Right renal cortex interstitium (tissue), 3 donors: ENCODE results near the gene CALML6. TPM values are rescaled to one million over a fixed set of nuclear protein-coding genes. Genes with fewer than 3 reads are reported as not detected.
A peak's percentile ranks its signal among the peaks of the same experiment; 100 is the strongest.
"Not testable (repeated sequence)": the region's sequence is repeated elsewhere in the genome, so short reads cannot be mapped to it uniquely, and the experiment has no call there.

ENCODE experiments used
- DNase-seq, 3 donors: peaks; one replicate each; pipeline ENCODE4 v3.0.0-alpha.2; 2013; ENCODE audit warnings: low read depth in 3 of 3, low spot score in 2 of 3
- polyA plus RNA-seq, 3 donors: library from polyadenylated mRNA; unstranded; fragments of 120-200 nt; gene quantifications; one replicate each; pipeline ENCODE4 v1.2.1, GENCODE V29; 2013; ENCODE audit not compliant: insufficient read length in 3 of 3

The CALML6 gene
- under 1 TPM; 0.29 to 0.50 (median 0.44) TPM for polyA plus RNA-seq

GRCh38 chr1:1914971-1915692 lies at the start of gene CALML6:
Gene CALML6, plus strand, starts transcription at chr1:1915260. Its CDS starts 21 bp downstream, at chr1:1915281.
- no peak for DNase-seq

- no peak for DNase-seq
Observed at GRCh38 chr1:1867164-1867563, 47.9 kb upstream of the CALML6 start.

DNA sequence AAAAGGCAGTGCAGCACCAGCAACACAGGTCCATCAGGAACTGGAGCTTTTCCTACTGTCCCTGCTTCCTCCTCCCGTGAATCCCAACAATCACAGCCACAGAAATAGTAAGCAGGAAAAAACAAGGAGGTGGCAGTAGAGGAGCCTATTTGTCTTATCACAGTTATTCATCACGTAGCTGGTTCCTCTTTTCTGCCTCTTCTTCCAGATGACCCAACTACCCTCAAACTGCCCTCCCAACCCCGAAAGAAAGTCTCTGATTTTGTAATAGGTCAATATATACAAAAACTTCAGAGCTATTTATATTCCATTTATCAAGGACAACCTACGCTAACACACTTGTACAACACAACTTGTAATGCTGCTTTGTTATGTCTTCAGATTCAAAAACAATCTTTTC lies 45.6 kb upstream of the CALML6 start:
- no peak for DNase-seq

DNA sequence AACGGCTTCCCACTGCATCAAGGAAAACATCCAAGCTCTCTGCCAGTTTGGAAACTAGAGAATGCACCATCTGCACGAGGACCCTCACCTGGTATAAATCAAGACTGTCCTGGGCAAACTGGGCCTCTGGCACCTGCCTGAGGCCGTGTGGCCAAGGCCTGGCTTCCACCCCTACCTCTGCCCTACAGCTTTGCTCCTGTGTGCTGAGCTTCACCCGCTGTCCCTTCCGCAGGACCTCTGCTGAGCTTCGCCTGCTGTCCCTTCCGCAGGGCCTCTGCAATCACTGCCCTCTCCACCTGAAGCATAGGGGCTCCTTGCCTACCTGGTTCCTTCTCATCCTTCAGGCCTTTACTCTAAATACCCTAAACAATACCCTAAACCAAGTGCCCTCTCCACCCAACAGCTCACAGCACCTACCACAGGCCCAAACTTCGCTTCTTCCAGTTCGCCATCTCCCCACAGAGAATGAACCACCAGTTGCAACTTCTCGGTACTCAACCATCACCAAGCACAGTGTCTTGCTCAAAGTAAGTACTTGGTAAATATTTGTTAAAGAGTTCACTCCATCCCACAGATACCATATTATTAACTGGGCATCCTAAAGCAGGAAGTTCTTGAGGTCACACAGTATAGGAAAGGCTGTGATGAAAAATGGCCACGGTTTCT lies 42.6 kb upstream of the CALML6 start:
- no peak for DNase-seq

GRCh38 chr1:1873186-1873585 lies 41.9 kb upstream of the CALML6 start:
- DNase-seq = no peak

- DNase-seq = no peak
Observed at GRCh38 chr1:1874901-1875300, 40.2 kb upstream of the CALML6 start.

DNA sequence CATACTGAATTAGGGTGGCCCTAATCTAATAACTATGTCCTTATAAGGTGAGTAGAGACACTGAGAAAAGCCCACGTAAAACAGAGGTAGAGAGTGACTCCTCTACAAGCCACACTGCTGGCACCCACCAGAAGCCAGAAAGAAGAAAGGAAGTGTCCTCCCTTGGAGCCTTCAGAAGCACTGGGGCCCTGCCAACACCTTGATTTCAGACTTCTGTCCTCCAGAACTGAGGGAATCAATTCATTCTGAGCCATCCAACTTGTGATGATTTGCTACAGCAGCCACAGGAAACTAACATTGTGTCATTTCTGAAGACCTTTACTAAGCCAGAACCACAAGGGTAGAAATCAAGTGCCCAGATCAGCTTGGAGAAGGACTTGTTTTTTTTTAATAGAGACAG lies 39.1 kb upstream of the CALML6 start:
- no peak for DNase-seq

DNA sequence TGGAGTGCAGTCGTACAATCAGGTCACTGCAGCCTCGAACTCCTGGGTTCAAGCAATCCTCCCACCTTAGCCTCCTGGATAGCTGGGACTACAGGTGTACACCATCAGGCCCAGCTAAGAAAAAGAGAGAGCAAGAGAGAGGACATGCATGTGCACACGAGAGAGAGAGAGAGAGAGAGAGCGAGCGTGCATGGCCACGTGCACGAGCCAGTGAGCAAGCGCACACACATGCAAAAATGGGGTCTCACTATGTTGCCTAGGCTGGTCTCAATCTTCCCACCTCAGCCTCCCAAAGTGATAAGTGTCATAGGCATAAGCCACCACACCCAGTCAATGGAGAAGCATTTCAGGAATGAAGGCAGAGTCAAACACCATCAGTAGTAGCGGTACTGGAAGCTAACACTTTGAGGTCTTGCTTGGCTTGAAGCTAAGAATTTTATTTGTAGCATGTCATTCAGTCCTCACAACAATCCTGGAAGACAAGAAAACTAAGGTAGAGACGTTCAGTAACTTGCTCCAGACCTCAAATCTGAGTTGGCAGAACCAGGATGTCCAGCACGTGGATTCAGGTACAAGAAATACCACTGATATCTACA lies 38.6 kb upstream of the CALML6 start:
- no peak for DNase-seq

GRCh38 chr1:1877865-1878436 lies 37.1 kb upstream of the CALML6 start:
- DNase-seq = no peak

DNA sequence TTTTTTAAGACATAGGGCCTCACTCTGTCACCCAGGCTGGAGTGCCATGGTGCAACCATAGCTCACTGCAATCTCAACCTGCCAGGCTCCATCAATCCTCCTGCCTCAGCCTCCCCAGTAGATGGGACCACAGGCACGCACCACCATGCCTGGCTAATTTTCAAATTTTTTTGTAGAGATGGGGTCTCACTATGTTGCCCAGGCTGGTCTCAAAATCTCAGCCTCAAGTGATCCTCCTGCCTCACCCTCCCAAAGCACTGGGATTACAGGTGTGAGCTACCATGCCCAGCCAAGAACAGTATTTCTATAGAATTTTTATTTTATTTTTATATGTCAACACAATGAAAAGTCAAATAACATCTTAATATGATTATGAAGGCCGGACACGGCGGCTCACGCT lies 35.1 kb upstream of the CALML6 start:
- DNase-seq = no peak

DNA sequence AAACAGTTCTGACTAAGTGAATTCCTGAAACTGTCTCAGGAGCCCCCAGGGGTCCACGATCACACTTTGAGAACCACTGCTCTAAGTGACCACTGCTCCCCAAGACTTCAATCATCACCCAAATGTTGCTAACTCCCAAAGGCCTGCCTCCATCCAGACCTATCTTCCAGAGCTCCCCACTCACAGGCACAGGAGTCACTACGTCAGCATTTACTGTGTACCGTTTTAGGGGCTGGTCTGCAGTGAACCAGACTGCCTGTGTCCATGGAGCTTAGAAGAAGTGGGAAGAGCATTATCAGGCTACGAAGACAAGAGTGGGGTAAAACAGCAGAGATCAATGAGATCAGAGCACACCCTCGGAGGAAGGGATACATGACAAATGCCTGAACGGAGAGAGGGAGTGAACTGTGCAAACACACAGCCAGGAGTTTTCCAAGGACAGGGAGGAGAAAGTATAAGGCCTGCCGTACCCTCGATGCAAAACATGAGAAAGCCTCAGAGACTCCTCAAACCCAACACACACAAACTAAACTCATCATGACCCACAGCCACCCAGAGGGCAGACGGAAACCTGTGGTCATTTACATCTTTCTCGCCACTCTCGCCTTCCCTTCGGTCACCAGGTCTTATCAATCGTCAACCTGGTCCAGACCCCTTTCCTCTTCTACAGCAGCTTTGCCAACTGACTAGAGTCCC lies 34.3 kb upstream of the CALML6 start:
- no peak for DNase-seq

DNA sequence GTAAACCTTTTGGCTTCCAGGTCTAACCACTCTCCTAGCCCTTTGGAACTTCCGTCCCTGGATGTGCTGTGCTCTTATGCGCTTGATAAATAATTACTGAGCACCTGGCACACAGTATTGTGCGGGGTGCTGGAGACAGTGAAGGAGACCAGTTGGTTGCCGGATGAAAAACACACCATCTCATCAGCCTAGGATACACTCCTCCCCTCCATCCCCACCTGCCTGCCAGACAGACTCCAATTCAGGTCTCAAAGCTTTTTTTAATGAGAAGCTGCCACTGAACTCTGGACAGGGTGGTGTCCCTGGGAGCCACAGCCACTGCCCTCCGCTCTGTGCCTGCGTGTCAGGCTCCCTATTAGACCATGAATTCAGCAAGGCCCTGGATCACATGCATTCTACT lies 33.3 kb upstream of the CALML6 start:
- no peak for DNase-seq

DNA sequence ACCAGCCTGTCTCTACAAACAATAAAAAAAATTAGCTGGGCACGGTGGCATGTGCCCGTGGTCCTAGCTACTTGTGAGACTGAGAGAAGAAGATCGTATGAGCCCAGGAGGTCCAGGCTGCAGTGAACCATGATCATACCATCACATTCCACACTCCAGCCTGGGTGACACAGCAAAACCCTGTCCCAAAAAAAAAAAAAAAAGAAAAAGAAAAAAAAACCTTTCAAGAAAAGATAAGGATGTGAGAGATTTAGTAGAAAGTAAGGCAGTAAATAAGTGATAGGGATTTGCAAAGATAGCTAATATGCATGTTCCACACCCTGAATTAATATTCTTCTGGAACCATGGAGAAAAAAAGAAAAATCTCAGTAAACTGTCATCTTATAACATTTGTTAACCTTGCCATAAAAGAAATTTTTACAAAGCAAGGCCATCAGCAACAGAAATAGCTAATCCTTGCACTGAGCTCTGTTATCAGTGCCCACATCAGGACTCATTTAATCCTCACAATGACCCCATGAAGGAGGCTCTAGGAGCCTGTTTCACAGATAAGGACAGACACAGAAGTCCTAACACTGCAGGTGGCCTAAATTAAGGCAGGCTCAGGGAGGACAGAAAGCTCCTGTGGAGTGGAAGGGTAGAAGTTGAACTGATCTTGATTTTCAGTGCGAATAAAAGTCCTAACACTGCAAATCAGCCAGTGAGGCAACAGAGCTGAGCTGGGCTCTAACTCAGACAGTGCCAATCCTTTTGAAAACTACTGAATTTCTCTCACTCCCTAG lies 31.8 kb upstream of the CALML6 start:
- DNase-seq = no peak

DNA sequence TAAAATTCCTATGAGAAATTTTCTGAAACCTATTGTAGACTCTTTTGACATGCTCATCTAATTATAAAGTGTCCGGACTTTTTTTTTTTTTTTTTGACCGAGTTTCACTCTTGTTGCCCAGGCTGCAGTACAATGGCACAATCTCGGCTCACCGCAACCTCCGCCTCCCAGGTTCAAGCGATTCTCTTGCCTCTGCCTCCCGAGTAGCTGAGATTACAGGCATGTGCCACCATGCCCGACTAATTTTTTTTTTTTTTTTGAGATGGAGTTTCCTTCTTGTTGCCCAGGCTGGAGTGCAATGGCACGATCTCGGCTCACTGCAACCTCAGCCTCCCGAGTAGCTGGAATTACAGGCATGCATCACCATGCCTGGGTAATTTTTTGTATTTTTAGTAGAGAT lies 31.2 kb upstream of the CALML6 start:
- not testable (repeated sequence) for DNase-seq

DNA sequence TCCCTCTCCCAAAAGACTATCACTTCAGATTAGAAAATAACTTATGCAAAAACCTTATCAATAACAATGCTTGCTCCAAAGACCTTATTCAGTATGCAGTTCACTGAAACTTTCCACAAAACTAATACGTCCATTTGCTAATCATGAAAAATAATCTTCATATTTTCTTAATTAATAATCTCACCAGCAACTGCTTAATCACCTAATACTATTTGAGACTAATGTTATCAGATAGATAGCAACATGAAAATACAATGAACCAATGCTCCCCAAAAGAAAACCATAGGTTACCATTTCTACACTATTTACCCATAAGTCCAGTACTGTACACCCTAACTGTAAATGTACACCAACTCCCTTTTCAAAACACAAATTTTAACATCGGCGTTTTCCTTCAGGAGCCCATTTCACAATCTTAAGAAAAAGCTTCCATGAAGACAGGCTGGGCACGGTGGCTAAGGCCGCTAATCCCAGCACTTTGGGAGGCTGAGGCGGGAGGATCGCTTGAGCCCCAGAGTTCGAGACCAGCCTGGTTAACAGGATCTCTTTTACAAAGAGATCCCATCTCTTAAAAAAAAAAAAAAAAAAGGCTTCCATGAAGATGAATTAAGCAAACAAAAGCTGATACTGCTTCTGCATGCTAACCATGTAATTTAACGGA lies 25.8 kb upstream of the CALML6 start:
- no peak for DNase-seq

DNA sequence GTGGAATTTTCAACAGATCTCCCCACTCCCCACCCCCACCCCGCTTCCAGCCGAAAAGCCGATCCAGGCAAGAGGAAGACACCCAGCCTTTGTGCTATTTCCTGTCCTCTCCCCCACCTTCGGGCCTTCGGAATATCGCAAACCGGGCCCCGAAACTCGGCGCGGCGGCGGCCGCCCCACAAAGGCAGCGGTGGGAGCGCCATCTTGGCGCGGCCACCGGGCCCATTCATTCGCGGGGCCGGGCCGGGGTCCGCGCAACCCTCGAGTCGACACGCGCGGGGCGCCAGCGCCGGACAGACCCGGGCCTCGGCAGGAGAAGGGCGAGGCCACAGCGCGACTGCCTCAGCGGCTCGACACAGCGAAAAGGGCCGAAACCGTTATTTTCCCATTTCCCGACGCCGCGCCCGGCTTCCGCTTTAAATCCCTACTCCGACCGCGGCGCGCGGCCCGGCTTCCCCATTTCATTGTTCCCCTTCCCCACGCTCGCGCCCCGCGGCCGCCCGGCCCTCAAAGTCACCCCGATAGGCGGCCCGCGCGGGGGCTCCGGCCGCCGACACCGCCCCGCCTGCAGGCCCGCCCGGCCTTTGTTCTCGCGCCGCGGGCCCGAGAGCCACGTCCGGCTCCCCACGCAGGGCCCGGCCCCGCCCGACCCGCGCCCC lies 25.1 kb upstream of the CALML6 start:
- DNase-seq = no peak

DNA sequence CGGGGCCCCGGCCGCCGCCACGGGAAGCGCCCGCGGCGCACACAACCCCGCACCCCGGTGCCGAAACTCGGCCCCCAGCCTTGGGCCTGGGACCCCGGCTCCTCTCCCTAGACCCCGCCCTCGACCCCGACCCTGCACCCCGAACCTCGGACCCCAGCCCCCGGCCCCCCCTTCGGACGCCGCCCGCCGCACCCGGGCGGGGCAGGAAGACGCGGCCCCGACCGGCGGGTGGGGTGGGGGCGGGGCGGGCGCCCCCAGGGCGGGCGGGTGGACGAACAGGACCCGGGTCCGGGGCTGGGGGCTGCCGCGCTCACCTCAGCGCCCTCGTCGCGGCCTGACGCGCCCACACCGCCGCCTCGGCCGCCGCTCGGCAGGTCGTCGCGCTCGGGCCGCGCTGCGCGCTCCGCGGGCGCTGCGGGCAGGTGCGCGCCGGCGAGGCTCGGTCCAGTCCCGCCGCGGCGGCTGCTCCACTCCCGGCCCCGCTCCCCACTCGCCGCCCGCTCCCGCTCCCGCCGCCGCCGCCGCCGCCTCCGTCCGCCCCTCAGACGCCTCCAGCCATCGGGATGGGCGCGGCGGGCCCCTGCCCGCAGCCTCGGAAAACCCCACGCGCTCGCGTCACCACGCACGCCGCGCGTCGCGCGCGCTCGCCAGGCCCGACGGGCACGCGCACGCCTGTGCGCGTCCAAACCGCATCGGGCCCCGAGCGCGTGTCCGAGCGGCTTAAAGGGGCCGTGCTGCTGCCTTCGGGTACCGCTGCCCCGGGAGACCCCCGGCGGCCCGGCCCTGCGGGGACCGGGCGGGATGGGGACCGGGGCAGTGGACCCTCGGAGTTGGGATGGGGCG lies 24.3 kb upstream of the CALML6 start, which contains the start of gene GNB1:
TSS of gene GNB1 (minus strand) at position 582 of the 843 bp plus-strand sequence. CDS start 65,634 bp downstream, outside the sequence.
- peak; percentile 86 to 87 (median 86) for DNase-seq
